DOHH2 (cell line): ENCODE results near the gene NDUFB5.

Experiments
- H3F3A ChIP-seq: fragments of 200-600 bp; sonication (generic), shearing (Covaris generic); 2 replicates; pipeline ENCODE4 v1.6.0; 2016; ENCODE audit warnings: antibody characterized with exemption, mild to moderate bottlenecking; ENCODE audit not compliant: control insufficient read depth, insufficient read depth
- H3K27ac ChIP-seq: fragments of 200-600 bp; sonication (generic); 2 replicates; pipeline ENCODE4 v1.5.1; 2014; ENCODE audit warnings: low read depth, mild to moderate bottlenecking, low read length, moderate library complexity
- H3K27me3 ChIP-seq: fragments of 200-600 bp; sonication (generic); 2 replicates; pipeline ENCODE4 v1.6.1; 2014; ENCODE audit warnings: mild to moderate bottlenecking, low read length, mixed read lengths; ENCODE audit not compliant: control insufficient read depth
- H3K36me3 ChIP-seq: fragments of 200-600 bp; sonication (generic); 2 replicates; pipeline ENCODE4 v1.6.1; 2014; ENCODE audit warnings: mild to moderate bottlenecking, low read length, moderate library complexity, mixed read lengths; ENCODE audit not compliant: control insufficient read depth
- H3K4me1 ChIP-seq: fragments of 200-600 bp; sonication (generic); 2 replicates; pipeline ENCODE4 v1.6.1; 2014; ENCODE audit warnings: mild to moderate bottlenecking, low read length, mixed read lengths; ENCODE audit not compliant: control insufficient read depth
- H3K4me2 ChIP-seq: fragments of 200-600 bp; sonication (generic); 2 replicates; pipeline ENCODE4 v1.6.0; 2014; ENCODE audit warnings: mild to moderate bottlenecking, low read length, moderate library complexity
- H3K4me3 ChIP-seq: fragments of 200-600 bp; sonication (generic); 2 replicates; pipeline ENCODE4 v1.5.1; 2014; ENCODE audit warnings: mild to moderate bottlenecking, low read length, mixed read lengths
- H3K79me2 ChIP-seq: fragments of 200-600 bp; sonication (generic); 2 replicates; pipeline ENCODE4 v1.6.1; 2014; ENCODE audit warnings: mild to moderate bottlenecking, low read length, mixed read lengths; ENCODE audit not compliant: control insufficient read depth
- H3K9me2 ChIP-seq: fragments of 200-600 bp; sonication (generic); replicated peaks from 2 replicates; pipeline ENCODE4 v1.6.1; 2014; ENCODE audit warnings: mild to moderate bottlenecking, low read length, mixed read lengths; ENCODE audit not compliant: control insufficient read depth
- H3K9me3 ChIP-seq: fragments of 200-600 bp; sonication (generic); 2 replicates; pipeline ENCODE4 v1.6.1; 2014; ENCODE audit warnings: antibody characterized with exemption, low read length, mixed read lengths; ENCODE audit not compliant: control insufficient read depth, insufficient read depth
- H4K20me1 ChIP-seq: fragments of 200-600 bp; sonication (generic); 2 replicates; pipeline ENCODE4 v1.6.0; 2014; ENCODE audit warnings: low read depth, mild to moderate bottlenecking, antibody characterized with exemption, low read length, moderate library complexity; ENCODE audit not compliant: control insufficient read depth, insufficient read depth
- CTCF ChIP-seq: fragments of 200-600 bp; sonication (generic); IDR thresholded peaks from one replicate; pipeline ENCODE4 v1.5.1; 2014; ENCODE audit warnings: antibody characterized with exemption, mild to moderate bottlenecking, low read depth, low read length; ENCODE audit not compliant: poor library complexity, severe bottlenecking
- EZH2phosphoT487 ChIP-seq: fragments of 200-600 bp; sonication (generic); IDR thresholded peaks from 2 replicates; pipeline ENCODE4 v1.6.1; 2017; ENCODE audit warnings: borderline replicate concordance, mild to moderate bottlenecking, antibody characterized with exemption, low read length, moderate library complexity, mixed read lengths

Gene NDUFB5

GRCh38 chr3:179671747-179672242, 67.2 kb downstream of the NDUFB5 start:
- Histone ChIP-seq H3K27ac (no peak overlapping the region), H3K4me3 (no peak overlapping the region), H3K9me2 (no peaks in the 10 kb centered on the region), H3K79me2 (peaks cover 96% of the 10 kb centered on the region), H4K20me1 (peaks cover 14% of the 10 kb centered on the region; the same call in 1 of the 2 replicates), H3K4me2 (no peak overlapping the region), H3K9me3 (no peaks in the 10 kb centered on the region), H3K36me3 (no peaks in the 10 kb centered on the region), H3F3A (no peaks in the 10 kb centered on the region), H3K27me3 (no peaks in the 10 kb centered on the region), H3K4me1 (no peaks in the 10 kb centered on the region)
- TF ChIP-seq CTCF (no peak), EZH2phosphoT487 (no peak)

DNA sequence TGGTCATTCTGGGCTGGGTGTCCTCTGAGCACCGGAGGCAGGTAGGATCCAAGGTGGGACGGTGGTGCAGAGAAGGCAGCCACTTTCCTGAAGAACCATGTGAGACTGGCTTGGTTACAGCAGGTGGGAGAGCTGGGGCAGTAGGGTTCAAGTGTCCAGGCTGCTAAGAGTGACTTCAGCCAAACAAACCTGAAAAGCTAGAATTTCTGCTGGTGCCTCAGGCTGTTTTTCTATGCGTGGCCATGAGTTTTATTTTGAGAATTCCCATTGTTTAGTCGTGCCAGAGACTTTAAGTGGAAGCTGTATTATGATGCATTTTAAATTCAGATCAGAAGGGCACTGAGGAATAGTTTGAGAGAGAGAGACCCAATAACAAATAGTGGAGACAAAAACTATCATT, 68.3 kb downstream of the NDUFB5 start:
- Histone ChIP-seq H3F3A (no peaks in the 10 kb centered on the region), H3K36me3 (no peaks in the 10 kb centered on the region), H4K20me1 (peaks cover 14% of the 10 kb centered on the region; the same call in 1 of the 2 replicates), H3K4me1 (no peaks in the 10 kb centered on the region), H3K4me2 (no peak overlapping the region), H3K27me3 (no peaks in the 10 kb centered on the region), H3K27ac (no peak overlapping the region), H3K9me2 (no peaks in the 10 kb centered on the region), H3K79me2 (peaks cover 96% of the 10 kb centered on the region), H3K4me3 (no peak overlapping the region), H3K9me3 (no peaks in the 10 kb centered on the region)
- TF ChIP-seq EZH2phosphoT487 (no peak), CTCF (no peak)

DNA sequence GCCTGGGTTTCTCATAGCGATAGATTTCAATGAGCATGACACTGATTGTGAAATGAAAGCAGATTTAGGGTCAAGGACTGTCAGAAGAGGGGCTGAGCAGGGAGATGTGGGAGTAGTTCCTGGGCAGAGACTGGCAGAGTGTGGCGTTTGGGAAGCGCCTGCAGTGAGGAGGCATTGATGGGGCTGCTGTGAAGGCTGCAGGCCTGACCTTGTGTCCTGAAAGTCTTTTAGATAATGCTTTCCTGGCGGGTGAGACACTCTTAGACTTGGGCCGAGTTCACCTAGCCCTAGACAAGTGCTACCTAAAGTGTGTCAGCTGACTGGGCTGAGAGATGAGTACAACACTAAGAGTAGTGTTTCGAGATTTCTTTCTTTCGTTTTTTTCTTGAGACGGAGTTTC, 68.9 kb downstream of the NDUFB5 start:
- Histone ChIP-seq H3K4me3 (no peak overlapping the region), H3K9me3 (no peaks in the 10 kb centered on the region), H3K4me2 (no peak overlapping the region), H3K36me3 (no peaks in the 10 kb centered on the region), H3K79me2 (peaks cover 96% of the 10 kb centered on the region), H3K4me1 (no peaks in the 10 kb centered on the region), H3K27ac (no peak overlapping the region), H3K9me2 (no peaks in the 10 kb centered on the region), H3F3A (no peaks in the 10 kb centered on the region), H4K20me1 (peaks cover 14% of the 10 kb centered on the region; the same call in 1 of the 2 replicates), H3K27me3 (no peaks in the 10 kb centered on the region)
- TF ChIP-seq CTCF = no peak
- TF ChIP-seq EZH2phosphoT487 = no peak

DNA sequence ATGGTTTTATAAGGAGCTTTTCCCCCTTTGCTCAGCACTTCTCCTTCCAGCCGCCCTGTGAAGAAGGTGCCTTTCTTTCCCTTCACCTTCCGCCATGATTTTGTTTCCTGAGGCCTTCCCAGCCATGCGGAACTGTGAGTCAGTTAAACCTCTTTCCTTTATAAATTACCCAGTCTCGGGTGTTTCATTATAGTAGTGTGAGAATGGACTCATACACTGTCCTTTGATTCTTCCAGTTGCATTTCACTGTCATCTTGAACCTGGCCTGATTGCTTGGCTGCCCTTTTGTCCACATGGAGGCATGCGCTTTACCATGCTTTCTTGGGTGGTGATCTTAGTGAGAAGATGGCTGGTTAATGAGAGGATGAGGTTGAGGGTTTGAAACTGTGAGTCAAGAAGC, 71.5 kb downstream of the NDUFB5 start:
- H4K20me1 ChIP-seq = peaks cover 14% of the 10 kb centered on the region; the same call in 1 of the 2 replicates

More for the DNA sequence above, 71.5 kb downstream of the NDUFB5 start:
- H3K27ac ChIP-seq = no peak overlapping the region
- H3F3A ChIP-seq = no peaks in the 10 kb centered on the region
- no peaks in the 10 kb centered on the region for H3K9me2 ChIP-seq
- H3K27me3 ChIP-seq = no peaks in the 10 kb centered on the region
- TF ChIP-seq CTCF (no peak), EZH2phosphoT487 (no peak)
- no peaks in the 10 kb centered on the region for H3K4me1 ChIP-seq
- H3K4me3 ChIP-seq = no peak overlapping the region
- H3K79me2 ChIP-seq = peaks cover 93% of the 10 kb centered on the region
- no peaks in the 10 kb centered on the region for H3K36me3 ChIP-seq
- H3K4me2 ChIP-seq = no peak overlapping the region
- H3K9me3 ChIP-seq = no peaks in the 10 kb centered on the region
